HL-60 (cell line): Measurements from ENCODE around the gene GFPT2.

Experiments used
- DNase-seq, 2 experiments: peaks; one replicate each; pipeline ENCODE4 v3.0.0-alpha.2; 2010 to 2020; ENCODE audit warnings: low read depth in 1 of 2, low spot score in 1 of 2
- H3K27ac ChIP-seq: fragments of 250-450 bp; sonication (Bioruptor Pico); replicated peaks from 2 replicates; pipeline ENCODE4 v1.5.1; 2020; ENCODE audit warnings: mild to moderate bottlenecking, moderate library complexity
- H3K27me3 ChIP-seq: fragments of 250-450 bp; sonication (Bioruptor Pico); 2 replicates; pipeline ENCODE4 v1.5.1; 2021; ENCODE audit warnings: mild to moderate bottlenecking, moderate library complexity; ENCODE audit not compliant: insufficient read depth, poor library complexity, severe bottlenecking
- H3K4me3 ChIP-seq: replicated peaks from 2 replicates; pipeline ENCODE4 v1.5.1; 2011; ENCODE audit warnings: mild to moderate bottlenecking, control low read depth, low read length; ENCODE audit not compliant: insufficient read depth
- GABPA ChIP-seq: IDR thresholded peaks from 2 replicates; pipeline ENCODE4 v1.6.1; 2012; ENCODE audit warnings: low read depth
- POLR2AphosphoS5 ChIP-seq: IDR thresholded peaks from 2 replicates; pipeline ENCODE4 v1.6.1; 2012; ENCODE audit warnings: low read depth
- SPI1 ChIP-seq: IDR thresholded peaks from 2 replicates; pipeline ENCODE4 v1.6.1; 2012; ENCODE audit warnings: low read depth, mild to moderate bottlenecking, borderline replicate concordance
- TF ChIP-seq, protein P1 (sequence below): IDR thresholded peaks from 2 replicates; pipeline ENCODE4 v1.6.1; 2012; ENCODE audit warnings: low read depth; ENCODE audit not compliant: insufficient replicate concordance
- TF ChIP-seq, protein P2 (sequence below): IDR thresholded peaks from one replicate; pipeline ENCODE4 v1.5.1; 2011; ENCODE audit warnings: low read length, control low read depth, inconsistent platforms; ENCODE audit not compliant: insufficient read depth

GFPT2 gene

DNA sequence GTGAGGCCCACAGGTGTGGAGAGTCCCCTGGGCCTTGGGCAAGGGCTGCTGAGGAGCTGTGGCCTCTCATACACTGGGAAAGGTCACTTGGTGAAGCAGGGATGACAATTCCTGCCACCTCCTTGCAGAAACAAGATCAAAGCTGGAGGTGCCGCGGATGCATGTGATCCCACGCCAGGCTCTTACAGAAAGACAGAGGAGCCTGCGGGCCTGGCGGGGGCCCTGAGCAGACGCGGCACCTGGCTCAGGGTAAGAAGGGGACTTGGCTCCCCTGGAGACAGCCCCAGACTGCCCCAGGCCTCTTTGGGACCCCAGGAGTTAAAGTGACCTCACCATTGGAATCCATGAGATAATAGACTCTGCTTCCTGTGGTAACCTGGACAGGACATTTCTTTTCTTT, 4.8 kb downstream of the GFPT2 start:
- no peak for TF ChIP-seq SPI1
- no peak for TF ChIP-seq GABPA
- TF ChIP-seq, protein P1, sequence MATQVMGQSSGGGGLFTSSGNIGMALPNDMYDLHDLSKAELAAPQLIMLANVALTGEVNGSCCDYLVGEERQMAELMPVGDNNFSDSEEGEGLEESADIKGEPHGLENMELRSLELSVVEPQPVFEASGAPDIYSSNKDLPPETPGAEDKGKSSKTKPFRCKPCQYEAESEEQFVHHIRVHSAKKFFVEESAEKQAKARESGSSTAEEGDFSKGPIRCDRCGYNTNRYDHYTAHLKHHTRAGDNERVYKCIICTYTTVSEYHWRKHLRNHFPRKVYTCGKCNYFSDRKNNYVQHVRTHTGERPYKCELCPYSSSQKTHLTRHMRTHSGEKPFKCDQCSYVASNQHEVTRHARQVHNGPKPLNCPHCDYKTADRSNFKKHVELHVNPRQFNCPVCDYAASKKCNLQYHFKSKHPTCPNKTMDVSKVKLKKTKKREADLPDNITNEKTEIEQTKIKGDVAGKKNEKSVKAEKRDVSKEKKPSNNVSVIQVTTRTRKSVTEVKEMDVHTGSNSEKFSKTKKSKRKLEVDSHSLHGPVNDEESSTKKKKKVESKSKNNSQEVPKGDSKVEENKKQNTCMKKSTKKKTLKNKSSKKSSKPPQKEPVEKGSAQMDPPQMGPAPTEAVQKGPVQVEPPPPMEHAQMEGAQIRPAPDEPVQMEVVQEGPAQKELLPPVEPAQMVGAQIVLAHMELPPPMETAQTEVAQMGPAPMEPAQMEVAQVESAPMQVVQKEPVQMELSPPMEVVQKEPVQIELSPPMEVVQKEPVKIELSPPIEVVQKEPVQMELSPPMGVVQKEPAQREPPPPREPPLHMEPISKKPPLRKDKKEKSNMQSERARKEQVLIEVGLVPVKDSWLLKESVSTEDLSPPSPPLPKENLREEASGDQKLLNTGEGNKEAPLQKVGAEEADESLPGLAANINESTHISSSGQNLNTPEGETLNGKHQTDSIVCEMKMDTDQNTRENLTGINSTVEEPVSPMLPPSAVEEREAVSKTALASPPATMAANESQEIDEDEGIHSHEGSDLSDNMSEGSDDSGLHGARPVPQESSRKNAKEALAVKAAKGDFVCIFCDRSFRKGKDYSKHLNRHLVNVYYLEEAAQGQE = no peak
- TF ChIP-seq, protein P2, sequence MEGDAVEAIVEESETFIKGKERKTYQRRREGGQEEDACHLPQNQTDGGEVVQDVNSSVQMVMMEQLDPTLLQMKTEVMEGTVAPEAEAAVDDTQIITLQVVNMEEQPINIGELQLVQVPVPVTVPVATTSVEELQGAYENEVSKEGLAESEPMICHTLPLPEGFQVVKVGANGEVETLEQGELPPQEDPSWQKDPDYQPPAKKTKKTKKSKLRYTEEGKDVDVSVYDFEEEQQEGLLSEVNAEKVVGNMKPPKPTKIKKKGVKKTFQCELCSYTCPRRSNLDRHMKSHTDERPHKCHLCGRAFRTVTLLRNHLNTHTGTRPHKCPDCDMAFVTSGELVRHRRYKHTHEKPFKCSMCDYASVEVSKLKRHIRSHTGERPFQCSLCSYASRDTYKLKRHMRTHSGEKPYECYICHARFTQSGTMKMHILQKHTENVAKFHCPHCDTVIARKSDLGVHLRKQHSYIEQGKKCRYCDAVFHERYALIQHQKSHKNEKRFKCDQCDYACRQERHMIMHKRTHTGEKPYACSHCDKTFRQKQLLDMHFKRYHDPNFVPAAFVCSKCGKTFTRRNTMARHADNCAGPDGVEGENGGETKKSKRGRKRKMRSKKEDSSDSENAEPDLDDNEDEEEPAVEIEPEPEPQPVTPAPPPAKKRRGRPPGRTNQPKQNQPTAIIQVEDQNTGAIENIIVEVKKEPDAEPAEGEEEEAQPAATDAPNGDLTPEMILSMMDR = no peak
- no peak for TF ChIP-seq POLR2AphosphoS5
- H3K27me3 ChIP-seq = peaks cover 22% of the 10 kb centered on the region
- H3K27ac ChIP-seq = no peak overlapping the region
- no peak for DNase-seq
- no peak overlapping the region for H3K4me3 ChIP-seq

DNA sequence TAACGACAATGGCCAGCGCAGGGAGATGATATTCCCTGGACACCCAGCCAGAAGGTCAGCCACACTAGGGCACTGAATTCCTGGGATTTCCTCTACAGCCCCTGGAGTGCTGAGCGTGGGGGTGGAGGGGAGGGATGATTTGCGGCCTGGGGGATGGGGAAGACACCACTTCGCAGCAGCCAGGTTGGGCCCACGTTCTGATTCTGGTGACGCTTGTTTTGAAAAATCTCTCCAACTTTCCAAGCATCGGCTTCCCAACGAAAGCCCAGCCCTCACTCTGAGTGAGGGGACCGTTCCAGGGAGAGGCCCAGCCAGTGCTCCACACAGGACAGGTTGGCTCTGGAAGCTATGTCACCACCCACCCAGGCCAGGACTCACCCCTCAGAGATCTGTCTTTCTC, 5.4 kb downstream of the GFPT2 start:
- Histone ChIP-seq H3K27me3 (peaks cover 19% of the 10 kb centered on the region), H3K4me3 (no peak overlapping the region), H3K27ac (no peak overlapping the region)
- TF ChIP-seq POLR2AphosphoS5 (no peak), SPI1 (no peak), GABPA (no peak)
- TF ChIP-seq, protein P1 = no peak
- TF ChIP-seq, protein P2 = no peak
- DNase-seq = no peak

DNA sequence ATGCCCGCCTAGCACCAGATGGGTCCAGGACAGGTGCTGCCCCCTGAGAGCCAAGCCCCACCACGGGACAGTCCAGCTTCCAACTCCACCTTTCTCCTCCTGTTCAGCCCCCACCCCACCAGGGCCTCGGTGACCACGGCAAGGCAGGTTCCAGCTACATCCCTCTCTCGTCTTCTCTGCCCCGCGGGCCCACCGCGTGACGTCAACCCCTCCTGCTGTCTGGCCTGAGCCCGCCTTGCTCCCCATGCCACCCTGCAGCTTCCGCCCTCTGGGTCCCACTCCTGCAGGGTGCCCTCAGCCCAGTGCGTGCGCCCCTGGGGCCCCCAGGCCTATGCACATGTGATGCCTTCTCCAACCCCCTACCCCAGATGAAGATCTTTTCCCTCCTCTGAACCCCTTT, 6.8 kb downstream of the GFPT2 start:
- no peak overlapping the region for H3K4me3 ChIP-seq
- TF ChIP-seq, protein P2 = no peak
- TF ChIP-seq SPI1 = no peak
- TF ChIP-seq GABPA = no peak
- TF ChIP-seq, protein P1 = no peak
- no peak for TF ChIP-seq POLR2AphosphoS5
- no peak for DNase-seq
- no peak overlapping the region for H3K27ac ChIP-seq
- peaks cover 11% of the 10 kb centered on the region for H3K27me3 ChIP-seq
